HepG2 (cell line): ENCODE data around the gene OVCA2. TPM values are rescaled to one million over a fixed set of nuclear protein-coding genes. Genes with fewer than 3 reads are reported as not detected.

ENCODE experiments used
- ATAC-seq: fragments of 200-7000 bp; cut with Tn5 transposase; 3 replicates; pipeline ENCODE4 v1.9.1; 2020; ENCODE audit warnings: mild to moderate bottlenecking, moderate library complexity
- BruUV-seq: library from RNA; stranded (reverse); fragments of 400-500 nt; replicated peaks from 2 replicates; lab custom pipeline; 2021; lab: Mats Ljungman, UMichigan
- CTCF ChIA-PET: fragments of 300-600 bp; formaldehyde crosslinking; extraction: SDS; loops from one replicate; lab custom pipeline; 2021; ENCODE audit warnings: low total read pairs, inconsistent platforms, low intra/inter-chr PET ratio; lab: Yijun Ruan, JAX
- POLR2A ChIA-PET: fragments of 350-600 bp; sonication (Branson Sonifier 250); formaldehyde crosslinking; loops from one replicate; lab custom pipeline; 2020; ENCODE audit warnings: antibody characterized with exemption, inconsistent platforms; lab: Yijun Ruan, JAX
- DNase-seq: peaks from one replicate; pipeline ENCODE4 v3.0.0-alpha.2; 2015; ENCODE audit warnings: low spot score
- FAIRE-seq: peaks from 3 replicates; lab custom pipeline; 2011; peaks lifted over from hg19 to GRCh38; lab: Jason Lieb, UNC
- H2AFZ ChIP-seq: one replicate; pipeline ENCODE4 v1.6.1; 2011; ENCODE audit warnings: low read length, inconsistent platforms
- H3K27ac ChIP-seq: fragments of 300-600 bp; 3 replicates; pipeline ENCODE4 v1.8.0; 2011; ENCODE audit warnings: mixed run types, mild to moderate bottlenecking, mixed read lengths, low read length, inconsistent platforms; ENCODE audit not compliant: insufficient read depth; ENCODE audit errors: extremely low read length
- H3K27me3 ChIP-seq, 2 experiments: fragments of 200-600 bp in 1 of 2; 2 replicates in 1 of 2; 3 replicates in 1 of 2; pipeline versions ENCODE4 v1.6.0 to v1.8.0; 2011; ENCODE audit warnings: low read length in 2 of 2, mild to moderate bottlenecking in 2 of 2, moderate library complexity in 2 of 2, inconsistent platforms in 1 of 2; ENCODE audit not compliant: insufficient read depth in 2 of 2, control insufficient read depth in 1 of 2
- H3K36me3 ChIP-seq, 2 experiments: fragments of 200-600 bp in 1 of 2; replicated peaks in 1 of 2; 2 replicates in 1 of 2; 3 replicates in 1 of 2; pipeline versions ENCODE4 v1.5.1 to v1.8.0; 2011; ENCODE audit warnings: low read length in 2 of 2, inconsistent platforms in 1 of 2; ENCODE audit not compliant: insufficient read depth in 2 of 2, control insufficient read depth in 1 of 2
- H3K4me1 ChIP-seq: 2 replicates; pipeline ENCODE4 v1.5.1; 2012; ENCODE audit warnings: low read length, inconsistent platforms; ENCODE audit not compliant: insufficient read depth
- H3K4me2 ChIP-seq: 2 replicates; pipeline ENCODE4 v1.6.0; 2011; ENCODE audit warnings: low read depth, low read length, inconsistent platforms
- H3K4me3 ChIP-seq, 3 experiments: fragments of 200-600 bp in 1 of 3; sonication (generic), shearing (Covaris generic) in 1 of 3; replicated peaks in 1 of 3; 2 replicates each; pipeline ENCODE4 v1.5.1; 2011 to 2016; ENCODE audit warnings: low read length in 3 of 3, inconsistent platforms in 2 of 3, low read depth in 2 of 3, mild to moderate bottlenecking in 2 of 3, control low read depth in 1 of 3, mixed read lengths in 1 of 3; ENCODE audit not compliant: insufficient read depth in 1 of 3
- H3K79me2 ChIP-seq: one replicate; pipeline ENCODE4 v1.6.1; 2011; ENCODE audit warnings: low read length, inconsistent platforms; ENCODE audit not compliant: insufficient read depth
- H3K9ac ChIP-seq: 2 replicates; pipeline ENCODE4 v1.6.0; 2011; ENCODE audit warnings: mild to moderate bottlenecking, low read depth, low read length, inconsistent platforms; ENCODE audit not compliant: insufficient read depth
- H3K9me3 ChIP-seq: 2 replicates; pipeline ENCODE4 v1.5.1; 2012; ENCODE audit warnings: mild to moderate bottlenecking, low read length
- H4K20me1 ChIP-seq: 2 replicates; pipeline ENCODE4 v1.6.0; 2011; ENCODE audit warnings: inconsistent platforms, mild to moderate bottlenecking, low read length, moderate library complexity; ENCODE audit not compliant: insufficient read depth
- DR1 ChIP-seq: sonication (generic); formaldehyde crosslinking; IDR thresholded peaks from 2 replicates; pipeline ENCODE4 v1.8.0; 2021; ENCODE audit warnings: mild to moderate bottlenecking, missing genetic modification reagents, inconsistent platforms
- HOXA7 ChIP-seq: sonication (generic); formaldehyde crosslinking; IDR thresholded peaks from 2 replicates; pipeline ENCODE4 v1.8.1; 2022; ENCODE audit warnings: mild to moderate bottlenecking, missing genetic modification reagents, moderate library complexity
- ISX ChIP-seq: sonication (generic); formaldehyde crosslinking; conservative IDR thresholded peaks from 2 replicates; pipeline ENCODE4 v1.5.0; 2020; ENCODE audit warnings: missing genetic modification reagents
- KLF13 ChIP-seq: sonication (generic); formaldehyde crosslinking; IDR thresholded peaks from 2 replicates; pipeline ENCODE4 v1.4.0; 2020; ENCODE audit warnings: mild to moderate bottlenecking, missing genetic modification reagents
- MEIS2 ChIP-seq: sonication (generic); formaldehyde crosslinking; IDR thresholded peaks from 2 replicates; pipeline ENCODE4 v1.9.0; 2021; ENCODE audit warnings: mild to moderate bottlenecking, missing genetic modification reagents
- PAX8 ChIP-seq: sonication (generic); formaldehyde crosslinking; IDR thresholded peaks from 2 replicates; pipeline ENCODE4 v1.8.0; 2022; ENCODE audit warnings: mild to moderate bottlenecking, missing genetic modification reagents, borderline replicate concordance
- RARA ChIP-seq: IDR thresholded peaks from 2 replicates; pipeline ENCODE4 v1.6.1; 2016; ENCODE audit warnings: missing genetic modification reagents, missing compliant biosample characterization
- RFXANK ChIP-seq: IDR thresholded peaks from 2 replicates; pipeline ENCODE4 v1.6.1; 2016
- SP1 ChIP-seq, 2 experiments: fragments of 450-650 bp in 1 of 2; sonication (generic) in 1 of 2; formaldehyde crosslinking in 1 of 2; IDR thresholded peaks; 2 replicates each; pipeline versions ENCODE4 v1.4.0 to v1.6.1; 2016 to 2020; ENCODE audit warnings: missing genetic modification reagents in 1 of 2
- SRY ChIP-seq: sonication (generic); formaldehyde crosslinking; IDR thresholded peaks from 2 replicates; pipeline ENCODE4 v1.8.0; 2022; ENCODE audit warnings: mild to moderate bottlenecking, missing genetic modification reagents
- TAF1 ChIP-seq: sonication (generic); formaldehyde crosslinking; IDR thresholded peaks from 2 replicates; pipeline ENCODE4 v1.4.0; 2020; ENCODE audit warnings: missing genetic modification reagents
- YEATS4 ChIP-seq: sonication (generic); formaldehyde crosslinking; IDR thresholded peaks from 2 replicates; pipeline ENCODE4 v1.4.0; 2020; ENCODE audit warnings: missing genetic modification reagents, borderline replicate concordance
- ZBTB7A ChIP-seq: sonication (generic); formaldehyde crosslinking; IDR thresholded peaks from 2 replicates; pipeline ENCODE4 v1.8.0; 2022; ENCODE audit warnings: mild to moderate bottlenecking, missing genetic modification reagents
- ZFP82 ChIP-seq: sonication (generic); formaldehyde crosslinking; IDR thresholded peaks from 2 replicates; pipeline ENCODE4 v1.5.1; 2020; ENCODE audit warnings: mild to moderate bottlenecking, missing genetic modification reagents, borderline replicate concordance
- ZFX ChIP-seq: sonication (generic); formaldehyde crosslinking; IDR thresholded peaks from 2 replicates; pipeline ENCODE4 v1.4.0; 2020; ENCODE audit warnings: mild to moderate bottlenecking, low read depth, missing genetic modification reagents, moderate library complexity
- ZKSCAN1 ChIP-seq: fragments of 150-350 bp; IDR thresholded peaks from 2 replicates; pipeline ENCODE4 v1.6.1; 2014; ENCODE audit warnings: low read length
- ZNF530 ChIP-seq: sonication (generic); formaldehyde crosslinking; IDR thresholded peaks from 2 replicates; pipeline ENCODE4 v1.5.0; 2020; ENCODE audit warnings: low read depth, mild to moderate bottlenecking, missing genetic modification reagents
- whole genome bisulfite sequencing: methylation state at CpG from one replicate; pipeline ENCODE4 v1.1.6; 2017; ENCODE audit warnings: low lambda C conversion rate; 5-methylcytosine and 5-hydroxymethylcytosine counted together
- in situ Hi-C: cut with HindIII; loops from 2 replicates; pipeline ENCODE4 v1.10.0; 2017; ENCODE audit warnings: low pct_unique_long_range_greater_than_20kb; ENCODE audit not compliant: extremely low pct_ligation_motif_present
- intact Hi-C: fragments of 100-400 bp; cut with micrococcal nuclease; formaldehyde crosslinking; loops from one replicate; pipeline ENCODE4 v1.10.0; 2022; ENCODE audit not compliant: unreplicated experiment
- polyA plus RNA-seq, 8 experiments: library from polyadenylated mRNA; depleted of rRNA in 3 of 8; stranded (reverse) in 7 of 8; unstranded in 1 of 8; fragments of >200 nt; fragmentation: Illumina TruSeq in 4 of 8; extraction: Trizol in 4 of 8; gene quantifications; 2 replicates each; pipeline versions ENCODE4 v1.2.1 to v1.2.3, GENCODE V29; 2011 to 2016; ENCODE audit warnings: low read depth in 4 of 8, missing spikeins in 1 of 8, mixed read lengths in 1 of 8; ENCODE audit not compliant: insufficient read depth in 1 of 8
- total RNA-seq, 5 experiments: library from RNA; depleted of rRNA; stranded (reverse); fragments of >200 nt; fragmentation: Illumina TruSeq; extraction: Trizol; gene quantifications; 2 replicates each; pipeline ENCODE4 v1.2.3, GENCODE V29; 2016; ENCODE audit warnings: low read depth in 1 of 5
- TF ChIP-seq, protein P1 (sequence below): sonication (generic); formaldehyde crosslinking; IDR thresholded peaks from 2 replicates; pipeline ENCODE4 v1.4.0; 2020; ENCODE audit warnings: missing genetic modification reagents, borderline replicate concordance
- TF ChIP-seq, protein P2 (sequence below): sonication (generic); formaldehyde crosslinking; IDR thresholded peaks from 2 replicates; pipeline ENCODE4 v1.4.0; 2020; ENCODE audit warnings: missing genetic modification reagents, borderline replicate concordance

Gene OVCA2
- total and polyA plus RNA-seq, 2 of the 13 experiments (the other 11 are each of a cell fraction or from before 2014, with no cell fraction given), result 23.7 to 28.2 TPM

DNA sequence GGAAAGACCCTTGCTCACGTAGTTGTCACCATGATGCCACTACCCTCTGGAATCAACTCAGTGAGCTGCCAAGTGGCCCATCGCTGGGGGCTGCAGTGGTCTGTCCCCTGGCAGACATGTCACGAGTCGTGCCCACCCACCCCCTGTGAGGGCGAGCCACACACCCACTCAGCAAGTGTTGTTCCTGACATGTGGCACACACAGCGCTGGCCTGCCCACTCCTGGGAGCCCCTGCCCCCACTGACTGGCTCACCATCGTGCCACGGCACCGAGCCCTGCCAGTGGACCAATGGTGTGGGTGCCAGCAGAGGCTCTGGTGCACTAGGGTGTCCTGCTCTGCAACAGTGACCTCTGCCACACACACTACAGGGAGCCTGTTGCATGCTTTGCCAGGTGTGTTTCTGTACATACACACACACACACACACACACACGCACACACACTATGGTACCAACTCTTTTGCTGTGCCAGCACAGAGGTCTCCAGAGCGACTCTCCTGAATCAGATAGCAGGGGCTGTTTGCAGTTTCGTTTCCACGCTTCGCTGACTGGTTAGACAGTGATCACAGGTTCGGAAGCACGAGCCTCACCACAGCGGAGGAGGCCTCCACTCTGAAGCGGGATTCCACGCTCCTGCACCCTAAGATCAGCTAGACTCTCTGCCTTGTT is 24.4 kb upstream of the OVCA2 start (continued):
- TF ChIP-seq, protein P1, sequence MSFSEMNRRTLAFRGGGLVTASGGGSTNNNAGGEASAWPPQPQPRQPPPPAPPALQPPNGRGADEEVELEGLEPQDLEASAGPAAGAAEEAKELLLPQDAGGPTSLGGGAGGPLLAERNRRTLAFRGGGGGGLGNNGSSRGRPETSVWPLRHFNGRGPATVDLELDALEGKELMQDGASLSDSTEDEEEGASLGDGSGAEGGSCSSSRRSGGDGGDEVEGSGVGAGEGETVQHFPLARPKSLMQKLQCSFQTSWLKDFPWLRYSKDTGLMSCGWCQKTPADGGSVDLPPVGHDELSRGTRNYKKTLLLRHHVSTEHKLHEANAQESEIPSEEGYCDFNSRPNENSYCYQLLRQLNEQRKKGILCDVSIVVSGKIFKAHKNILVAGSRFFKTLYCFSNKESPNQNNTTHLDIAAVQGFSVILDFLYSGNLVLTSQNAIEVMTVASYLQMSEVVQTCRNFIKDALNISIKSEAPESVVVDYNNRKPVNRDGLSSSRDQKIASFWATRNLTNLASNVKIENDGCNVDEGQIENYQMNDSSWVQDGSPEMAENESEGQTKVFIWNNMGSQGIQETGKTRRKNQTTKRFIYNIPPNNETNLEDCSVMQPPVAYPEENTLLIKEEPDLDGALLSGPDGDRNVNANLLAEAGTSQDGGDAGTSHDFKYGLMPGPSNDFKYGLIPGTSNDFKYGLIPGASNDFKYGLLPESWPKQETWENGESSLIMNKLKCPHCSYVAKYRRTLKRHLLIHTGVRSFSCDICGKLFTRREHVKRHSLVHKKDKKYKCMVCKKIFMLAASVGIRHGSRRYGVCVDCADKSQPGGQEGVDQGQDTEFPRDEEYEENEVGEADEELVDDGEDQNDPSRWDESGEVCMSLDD (CRISPR knock-in tag), result no peak
- no peak for TF ChIP-seq TAF1 (CRISPR knock-in tag)
- no peak for TF ChIP-seq ZBTB7A

- Histone ChIP-seq H3K9me3 (no peaks in the 10 kb centered on the region), H4K20me1 (no peaks in the 10 kb centered on the region), H3K4me2 (no peak overlapping the region), H3K9ac (no peak overlapping the region), H3K27ac (no peak overlapping the region)
- intact Hi-C loops, result no loop called here
- in situ Hi-C loops, result no loop called here
- FAIRE-seq, result no peak
- TF ChIP-seq ISX (no peak), RFXANK (CRISPR knock-in tag) (no peak), PAX8 (no peak), ZKSCAN1 (no peak), ZFP82 (no peak), SRY (CRISPR knock-in tag) (no peak), DR1 (CRISPR knock-in tag) (no peak), ZFX (CRISPR knock-in tag) (no peak), SP1 (IDR thresholded peaks at IDR 0.05) (no peak), SP1 (CRISPR knock-in tag; IDR thresholded peaks at IDR 0.05) (no peak), RARA (CRISPR knock-in tag) (no peak), KLF13 (CRISPR knock-in tag) (no peak), ZBTB7A (no peak), MEIS2 (CRISPR knock-in tag) (no peak), HOXA7 (CRISPR knock-in tag) (no peak), ZNF530 (CRISPR knock-in tag) (no peak), YEATS4 (CRISPR knock-in tag) (no peak)
- TF ChIP-seq, protein P2, sequence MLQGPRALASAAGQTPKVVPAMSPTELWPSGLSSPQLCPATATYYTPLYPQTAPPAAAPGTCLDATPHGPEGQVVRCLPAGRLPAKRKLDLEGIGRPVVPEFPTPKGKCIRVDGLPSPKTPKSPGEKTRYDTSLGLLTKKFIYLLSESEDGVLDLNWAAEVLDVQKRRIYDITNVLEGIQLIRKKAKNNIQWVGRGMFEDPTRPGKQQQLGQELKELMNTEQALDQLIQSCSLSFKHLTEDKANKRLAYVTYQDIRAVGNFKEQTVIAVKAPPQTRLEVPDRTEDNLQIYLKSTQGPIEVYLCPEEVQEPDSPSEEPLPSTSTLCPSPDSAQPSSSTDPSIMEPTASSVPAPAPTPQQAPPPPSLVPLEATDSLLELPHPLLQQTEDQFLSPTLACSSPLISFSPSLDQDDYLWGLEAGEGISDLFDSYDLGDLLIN (CRISPR knock-in tag), result no peak
- TF ChIP-seq, all 625 proteins: peak for 0
- no peak for DNase-seq
- Histone ChIP-seq H3K36me3 (no peaks in the 10 kb centered on the region), H3K4me1 (0 out of 2 replicates have a peak, but pooled peaks cover 2% of the 10 kb centered on the region), H2AFZ (no peak overlapping the region), H3K4me3 (no peak overlapping the region), H3K27me3 (peaks cover 8 to 55% of the 10 kb centered on the region in 2 experiments), H3K79me2 (no peaks in the 10 kb centered on the region)
- 45% methylated on average over 20 of the region's 24 CpGs for WGBS
- ATAC-seq, result no peak
- CTCF ChIA-PET, result no interaction called here
- BruUV-seq, result no TSS peak
- POLR2A ChIA-PET, result no interaction called here
Measured at GRCh38 chr17:2018716-2019510, 22.9 kb upstream of the OVCA2 start.
